Natural killer cell treated with Interleukin-12 subunit alpha and Interleukin-12 subunit beta and Interleukin-15 and Interleukin-18, amount 100 ng/mL, for 72 hours (primary cell): Measurements from ENCODE around the gene NOL3. TPM values are rescaled to one million over a fixed set of nuclear protein-coding genes. Genes with fewer than 3 reads are reported as not detected.
A peak's percentile ranks its signal among the peaks of the same experiment; 100 is the strongest.

Experiments
- ATAC-seq, 2 donors: fragments of 150-1000 bp; cut with Tn5 transposase in 1 of 2; sonication (Bioruptor Pico), chemical (Tn5 transposase) in 1 of 2; 2 replicates each; pipeline ENCODE4 v1.10.0; 2021
- DNase-seq: peaks from one replicate; pipeline ENCODE4 v3.0.0; 2022; ENCODE audit warnings: low spot score
- H3K27ac Mint-ChIP-seq, 2 donors: 1 replicate in 1 of 2; 2 replicates in 1 of 2; pipeline ENCODE4 v1.8.0; 2022; ENCODE audit warnings: mixed read lengths in 2 of 2, mild to moderate bottlenecking in 1 of 2, moderate library complexity in 1 of 2
- H3K27me3 Mint-ChIP-seq, 2 donors: 1 replicate in 1 of 2; 2 replicates in 1 of 2; pipeline ENCODE4 v1.8.0; 2022; ENCODE audit warnings: mixed read lengths in 2 of 2
- H3K36me3 Mint-ChIP-seq: one replicate; pipeline ENCODE4 v1.8.0; 2022; ENCODE audit warnings: mixed read lengths
- H3K4me1 Mint-ChIP-seq, 2 donors: 1 replicate in 1 of 2; 2 replicates in 1 of 2; pipeline ENCODE4 v1.8.0; 2022; ENCODE audit warnings: low read depth in 2 of 2, mixed read lengths in 2 of 2, mild to moderate bottlenecking in 1 of 2
- H3K4me3 Mint-ChIP-seq: one replicate; pipeline ENCODE4 v1.8.0; 2022; ENCODE audit warnings: mixed read lengths
- H3K9me3 Mint-ChIP-seq: 2 replicates; pipeline ENCODE4 v1.8.0; 2022; ENCODE audit warnings: mixed read lengths
- total RNA-seq, 2 donors: library from RNA; stranded (reverse); gene quantifications; one replicate each; pipeline ENCODE4 v1.2.3, GENCODE V29; 2022

The NOL3 gene
- total RNA-seq, 2 donors from 2014 or later: 10.5 to 20.1 TPM

DNA sequence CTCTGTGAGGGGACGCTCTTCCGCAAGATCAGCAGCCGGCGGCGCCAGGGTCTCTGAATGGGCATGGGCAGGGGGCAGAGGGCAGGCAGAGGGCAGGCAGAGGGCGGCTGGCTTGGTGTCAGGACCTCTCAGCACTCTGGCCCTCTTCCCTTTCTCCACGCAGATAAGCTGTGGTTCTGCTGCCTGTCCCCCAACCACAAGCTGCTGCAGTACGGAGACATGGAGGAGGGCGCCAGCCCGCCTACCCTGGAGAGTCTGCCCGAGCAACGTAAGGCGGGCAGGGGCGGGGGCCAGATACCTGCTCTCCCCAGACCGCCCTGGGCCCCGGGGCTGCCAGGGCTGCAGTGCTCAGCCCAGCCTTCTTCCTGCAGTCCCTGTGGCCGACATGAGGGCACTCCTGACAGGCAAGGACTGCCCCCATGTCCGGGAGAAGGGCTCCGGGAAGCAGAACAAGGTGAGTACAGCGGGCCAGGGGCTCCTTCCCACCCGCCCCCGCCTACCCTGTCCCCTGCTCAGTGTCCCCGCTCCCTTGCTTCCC is 32.7 kb downstream of the NOL3 start:
- Mint-ChIP-seq H3K4me1 (peaks cover 0 to 4% of the 10 kb centered on the region in 2 donors), H3K9me3 (no peaks in the 10 kb centered on the region), H3K4me3 (no peak overlapping the region)

DNA sequence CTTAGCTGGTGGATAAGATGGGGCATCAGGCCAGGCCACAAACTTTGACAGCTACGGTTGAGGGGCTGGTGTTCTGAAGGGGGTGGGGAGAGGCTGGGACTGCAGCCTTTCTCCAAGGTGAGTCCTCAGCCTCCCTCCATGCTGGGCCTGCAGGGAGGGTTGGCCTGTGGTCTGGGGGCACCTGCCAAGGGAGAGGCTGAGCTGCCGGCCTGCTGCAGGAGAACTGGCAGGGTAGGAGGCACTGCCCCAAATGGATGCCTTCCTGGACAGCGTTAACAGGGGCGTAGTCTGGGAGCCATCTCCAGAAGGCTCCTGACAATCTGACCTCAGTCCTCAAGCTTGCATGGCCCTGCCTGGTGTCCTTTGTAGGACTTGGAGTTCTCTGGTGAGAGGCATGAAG is 33.7 kb downstream of the NOL3 start:
- Mint-ChIP-seq H3K4me1 (peaks cover 0 to 4% of the 10 kb centered on the region in 2 donors), H3K27ac (no peak overlapping the region)
- ATAC-seq: no peak

More for the DNA sequence above, 32.7 kb downstream of the NOL3 start:
- H3K27me3 Mint-ChIP-seq: no peaks in the 10 kb centered on the region
- no peaks in the 10 kb centered on the region for H3K36me3 Mint-ChIP-seq
- no peak for ATAC-seq
- DNase-seq: no peak
- H3K27ac Mint-ChIP-seq: no peak overlapping the region

DNA sequence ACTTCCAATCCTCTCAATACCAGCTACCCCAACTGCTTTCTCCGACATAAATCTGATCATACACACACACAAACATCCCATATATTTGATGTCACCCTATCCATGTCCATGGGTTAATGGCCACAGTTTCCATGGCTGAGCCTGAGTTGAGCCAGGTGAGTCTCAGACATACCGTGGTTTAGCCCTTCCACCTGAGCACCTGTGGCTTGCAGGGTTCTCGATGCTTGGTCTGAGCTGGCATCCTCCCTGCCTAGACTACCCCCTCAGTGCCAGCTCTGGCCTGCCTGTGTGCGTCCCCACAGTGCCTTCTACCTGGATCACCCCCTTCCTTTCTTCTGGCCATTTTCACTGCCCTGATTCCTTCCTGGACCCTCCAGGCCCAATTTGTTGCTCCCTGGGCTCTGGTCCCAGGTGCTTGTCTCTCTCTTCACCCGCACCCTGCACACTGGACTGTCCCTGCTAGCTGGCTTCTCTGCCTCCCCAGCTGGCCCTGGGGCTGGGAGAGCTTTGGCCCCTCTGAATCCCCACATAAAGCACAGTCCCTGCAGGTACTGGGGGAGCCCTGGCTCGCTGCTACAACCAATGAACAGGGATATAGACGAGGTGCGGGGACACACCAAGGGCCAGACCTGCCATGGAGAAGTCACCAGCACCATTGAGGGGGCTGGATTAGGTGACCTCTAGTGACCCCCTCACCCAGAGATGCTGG is 35.9 kb downstream of the NOL3 start:
- Mint-ChIP-seq H3K4me1 (peaks cover 0 to 4% of the 10 kb centered on the region in 2 donors), H3K36me3 (no peaks in the 10 kb centered on the region), H3K4me3 (no peak overlapping the region), H3K27me3 (no peaks in the 10 kb centered on the region), H3K9me3 (no peaks in the 10 kb centered on the region), H3K27ac (no peak overlapping the region)
- no peak for ATAC-seq
- no peak for DNase-seq

More for the DNA sequence above, 33.7 kb downstream of the NOL3 start:
- H3K27me3 Mint-ChIP-seq: no peaks in the 10 kb centered on the region
- no peaks in the 10 kb centered on the region for H3K36me3 Mint-ChIP-seq
- no peak for DNase-seq
- no peaks in the 10 kb centered on the region for H3K9me3 Mint-ChIP-seq
- no peak overlapping the region for H3K4me3 Mint-ChIP-seq

DNA sequence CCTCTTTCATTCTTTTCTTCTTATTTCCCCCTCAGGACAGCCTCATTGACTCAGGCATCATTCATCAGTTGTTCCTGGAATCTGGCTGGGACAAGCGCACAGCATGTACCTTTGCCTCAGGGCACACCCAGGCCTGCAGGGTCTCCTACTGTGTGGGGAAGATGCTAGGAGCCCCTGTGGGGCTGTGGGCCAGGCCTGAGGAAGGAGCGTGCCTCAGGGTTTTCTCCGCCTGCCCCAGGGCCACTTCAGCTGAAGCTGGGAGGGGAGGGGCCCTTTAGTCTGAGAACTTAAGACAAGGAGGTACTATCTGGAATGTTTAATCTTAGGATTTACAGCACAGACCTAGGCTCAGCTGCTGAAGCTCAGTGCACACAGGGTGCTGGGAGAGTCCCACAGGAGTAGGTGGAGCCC is 36.5 kb downstream of the NOL3 start:
- H3K4me1 Mint-ChIP-seq: peaks cover 0 to 4% of the 10 kb centered on the region in 2 donors
- H3K27ac Mint-ChIP-seq: no peak overlapping the region
- no peaks in the 10 kb centered on the region for H3K27me3 Mint-ChIP-seq
- no peaks in the 10 kb centered on the region for H3K9me3 Mint-ChIP-seq
- ATAC-seq (no peak), DNase-seq (no peak)
- no peaks in the 10 kb centered on the region for H3K36me3 Mint-ChIP-seq
- no peak overlapping the region for H3K4me3 Mint-ChIP-seq

DNA sequence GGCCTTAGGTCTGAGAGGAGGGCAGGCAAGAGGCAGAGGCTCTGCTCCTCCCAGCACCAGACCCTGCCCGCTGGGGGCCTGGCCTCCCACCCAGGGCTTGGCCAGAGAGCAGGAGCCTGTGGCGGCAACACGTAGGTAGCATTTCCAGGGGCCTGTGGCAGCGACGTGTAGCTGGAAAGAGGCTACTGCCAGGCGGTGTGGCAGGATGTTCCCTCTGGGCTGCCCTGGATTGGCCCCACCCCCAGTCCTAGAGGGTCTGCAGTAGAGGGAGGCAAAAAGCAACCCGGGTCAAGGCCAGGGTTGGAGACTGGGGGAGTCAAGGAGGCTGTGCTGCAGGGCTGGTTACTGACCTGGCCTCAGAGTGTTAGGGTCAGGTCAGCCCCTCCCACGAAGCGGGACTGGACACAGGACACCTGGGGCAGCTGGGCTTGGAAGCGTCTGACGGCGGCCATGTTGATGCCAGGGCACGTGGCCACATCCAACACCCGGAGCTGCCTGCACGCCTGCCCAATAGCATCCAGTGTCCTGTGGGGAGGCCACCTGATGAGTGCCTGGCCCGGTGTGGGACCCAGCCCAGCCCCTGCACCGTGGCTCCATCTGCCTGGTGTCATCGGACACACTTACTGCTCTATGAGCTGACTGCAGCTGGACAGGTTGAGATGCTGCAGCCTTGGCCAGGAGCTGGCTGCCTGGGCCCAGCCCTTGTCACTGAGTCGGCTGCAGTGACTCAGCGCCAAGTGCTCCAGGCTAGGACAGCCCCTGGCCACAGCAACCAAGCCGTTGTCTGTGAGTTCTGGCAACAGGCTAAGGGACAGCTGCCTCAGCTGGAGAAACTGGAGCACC is 37.1 kb downstream of the NOL3 start:
- no peaks in the 10 kb centered on the region for H3K36me3 Mint-ChIP-seq
- no peaks in the 10 kb centered on the region for H3K9me3 Mint-ChIP-seq
- no peak for DNase-seq
- H3K27ac Mint-ChIP-seq: no peak overlapping the region
- H3K4me3 Mint-ChIP-seq: no peak overlapping the region
- no peak for ATAC-seq
- peaks cover 0 to 4% of the 10 kb centered on the region in 2 donors for H3K4me1 Mint-ChIP-seq
- H3K27me3 Mint-ChIP-seq: no peaks in the 10 kb centered on the region

DNA sequence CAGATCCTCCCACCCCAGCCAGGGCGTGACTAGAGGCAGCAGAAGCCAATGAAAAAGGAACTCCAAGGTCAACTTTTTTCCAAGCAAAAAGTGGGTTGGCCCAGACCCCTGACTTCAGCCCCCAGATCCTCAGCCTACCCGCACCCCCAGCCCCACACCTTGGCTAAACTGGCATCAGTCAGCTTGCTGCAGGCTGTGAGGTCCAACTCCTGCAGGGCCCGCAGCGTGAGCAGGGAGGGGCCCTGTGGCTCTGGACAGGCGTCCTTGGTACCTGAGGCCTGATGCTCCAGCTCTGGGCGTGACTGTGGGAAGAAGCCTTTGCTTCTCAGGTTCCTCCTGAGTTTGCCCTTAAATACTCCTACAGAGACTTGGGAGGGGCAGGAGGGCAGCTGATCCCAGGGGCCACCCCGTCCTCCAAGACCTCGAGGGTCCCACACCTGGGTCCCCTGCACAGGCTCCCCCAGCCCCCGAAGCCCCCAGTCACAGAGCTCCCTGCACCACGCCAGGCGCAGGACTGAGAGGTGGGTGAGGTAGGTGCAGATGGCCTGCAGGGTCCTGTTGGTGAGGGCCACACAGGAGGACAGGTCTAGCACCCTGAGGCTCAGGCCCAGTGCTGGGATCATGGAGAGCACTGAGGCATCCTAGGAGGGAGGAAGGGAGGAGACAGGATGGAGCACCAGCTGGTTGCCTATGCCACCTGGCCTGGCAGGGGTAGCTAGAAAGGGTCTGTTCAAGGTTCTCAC is 38.0 kb downstream of the NOL3 start:
- Mint-ChIP-seq H3K27me3 (no peaks in the 10 kb centered on the region), H3K4me3 (no peak overlapping the region), H3K4me1 (peaks cover 0 to 4% of the 10 kb centered on the region in 2 donors), H3K9me3 (no peaks in the 10 kb centered on the region), H3K27ac (no peak overlapping the region), H3K36me3 (no peaks in the 10 kb centered on the region)
- ATAC-seq (no peak), DNase-seq (no peak)

DNA sequence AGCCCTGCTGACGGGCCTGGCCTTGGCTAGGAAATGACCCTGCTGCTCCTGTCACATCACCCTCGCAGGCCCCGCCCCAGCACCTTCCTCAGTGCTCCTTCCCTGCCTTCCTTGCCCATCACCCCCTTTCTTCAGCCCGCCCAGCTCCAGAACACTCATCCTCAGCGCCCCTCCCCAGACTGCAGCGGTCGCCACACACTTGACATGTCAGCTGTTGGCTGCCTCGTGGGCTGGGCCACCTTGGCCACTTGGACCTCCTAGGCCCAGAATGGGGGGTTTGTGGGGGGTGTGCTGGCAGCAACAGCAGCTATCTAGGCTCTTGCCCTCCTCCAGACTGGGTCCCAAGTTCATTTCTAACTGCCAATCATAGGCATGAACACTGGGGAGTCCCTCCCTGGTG is 39.2 kb downstream of the NOL3 start:
- Mint-ChIP-seq H3K4me3 (no peak overlapping the region), H3K4me1 (peaks cover 0 to 4% of the 10 kb centered on the region in 2 donors), H3K9me3 (no peaks in the 10 kb centered on the region), H3K27me3 (no peaks in the 10 kb centered on the region), H3K36me3 (no peaks in the 10 kb centered on the region), H3K27ac (peak overlapping the region in 1 of 2 donors; percentile 31)
- ATAC-seq (no peak), DNase-seq (no peak)

DNA sequence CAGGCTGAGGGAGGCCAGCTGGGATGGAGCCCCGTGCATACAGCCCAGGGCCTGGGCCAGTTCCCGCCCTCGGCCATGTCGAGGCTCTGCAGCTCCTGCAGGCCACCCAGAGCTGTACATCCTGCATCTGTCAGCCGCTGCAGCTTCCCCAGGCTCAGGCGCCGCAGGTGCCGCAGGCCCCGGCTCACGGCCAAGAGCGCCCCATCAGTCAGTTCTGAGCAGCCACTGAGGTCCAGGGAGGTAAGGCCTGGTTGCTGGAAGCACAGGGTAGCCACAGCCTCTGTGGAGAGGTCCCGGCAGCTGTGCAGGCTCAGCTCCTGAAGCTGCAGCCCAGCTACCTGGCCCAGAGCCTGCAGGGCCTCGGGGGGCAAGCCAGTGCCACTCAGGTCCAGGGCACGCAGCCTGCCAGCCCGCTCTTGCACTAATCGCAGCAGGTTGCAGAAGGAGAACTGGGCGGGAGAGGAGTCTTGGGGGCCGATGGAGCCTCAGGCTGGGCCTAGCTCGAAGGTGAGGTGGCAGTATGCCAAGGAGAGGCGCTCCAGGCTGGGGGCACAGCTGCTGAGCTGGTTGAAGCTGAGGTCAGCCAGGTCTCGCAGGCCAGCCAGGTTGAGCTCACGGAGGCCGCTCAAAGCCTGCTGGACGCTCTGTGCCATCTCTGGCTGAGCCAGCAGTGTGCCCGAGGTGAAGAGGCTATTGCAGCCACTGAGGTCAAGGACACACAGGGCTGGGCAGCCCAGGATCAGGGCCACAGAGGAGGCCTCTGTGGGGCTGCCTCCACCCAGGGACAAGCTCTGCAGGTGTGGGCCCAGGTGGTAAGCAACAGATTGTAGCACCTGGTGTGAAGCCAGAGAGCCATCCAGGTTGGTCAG is 40.0 kb downstream of the NOL3 start:
- Mint-ChIP-seq H3K27me3 (no peaks in the 10 kb centered on the region), H3K27ac (no peak overlapping the region), H3K4me1 (peaks cover 0 to 4% of the 10 kb centered on the region in 2 donors), H3K36me3 (no peaks in the 10 kb centered on the region), H3K4me3 (no peak overlapping the region), H3K9me3 (no peaks in the 10 kb centered on the region)
- DNase-seq (no peak), ATAC-seq (no peak)

DNA sequence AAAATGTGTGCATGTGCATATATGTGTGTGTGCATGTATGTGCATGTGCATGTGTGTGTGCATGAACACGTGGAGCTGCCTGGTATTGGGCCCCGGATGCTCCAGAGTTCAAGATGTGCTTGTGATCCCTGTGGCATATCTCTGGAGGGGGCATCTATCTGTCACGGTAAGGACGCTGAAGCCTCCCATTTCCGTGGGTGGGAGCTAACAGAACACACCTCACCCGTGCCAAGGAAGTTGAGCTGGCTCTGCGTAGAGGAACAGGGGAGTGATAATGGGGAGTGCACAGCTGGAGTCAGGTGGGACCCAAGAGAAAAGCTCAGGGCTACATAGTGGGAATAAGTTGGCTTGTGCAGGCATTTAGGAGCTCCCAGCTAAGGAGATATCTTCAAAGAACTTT is 41.3 kb downstream of the NOL3 start:
- ATAC-seq (no peak), DNase-seq (no peak)
- Mint-ChIP-seq H3K9me3 (no peaks in the 10 kb centered on the region), H3K4me1 (peaks cover 3 to 6% of the 10 kb centered on the region in 2 donors), H3K36me3 (no peaks in the 10 kb centered on the region), H3K4me3 (no peak overlapping the region), H3K27me3 (no peaks in the 10 kb centered on the region), H3K27ac (no peak overlapping the region)

DNA sequence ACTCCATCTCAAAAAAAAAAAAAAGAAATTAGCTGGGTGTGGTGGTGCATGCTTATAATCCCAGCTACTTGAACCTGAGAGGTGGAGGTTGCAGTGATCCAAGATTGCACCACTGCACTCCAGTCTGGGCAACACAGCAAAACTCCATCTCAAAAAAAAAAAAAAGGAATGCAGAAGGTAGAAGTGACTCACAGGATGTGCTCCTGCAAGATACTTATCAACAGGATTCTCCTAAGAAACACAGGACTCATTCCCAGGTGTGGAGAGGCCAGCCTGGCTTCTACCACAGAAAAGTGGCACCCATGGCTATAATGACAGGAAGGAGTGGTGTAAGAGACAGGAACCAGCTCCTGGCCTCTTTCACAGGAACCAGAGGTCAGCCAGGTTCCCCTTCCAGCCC is 42.4 kb downstream of the NOL3 start:
- no peaks in the 10 kb centered on the region for H3K9me3 Mint-ChIP-seq
- ATAC-seq (no peak), DNase-seq (no peak)
- H3K36me3 Mint-ChIP-seq: no peaks in the 10 kb centered on the region
- no peaks in the 10 kb centered on the region for H3K27me3 Mint-ChIP-seq
- H3K4me1 Mint-ChIP-seq: peaks cover 3 to 6% of the 10 kb centered on the region in 2 donors
- H3K4me3 Mint-ChIP-seq: no peak overlapping the region
- H3K27ac Mint-ChIP-seq: no peak overlapping the region

DNA sequence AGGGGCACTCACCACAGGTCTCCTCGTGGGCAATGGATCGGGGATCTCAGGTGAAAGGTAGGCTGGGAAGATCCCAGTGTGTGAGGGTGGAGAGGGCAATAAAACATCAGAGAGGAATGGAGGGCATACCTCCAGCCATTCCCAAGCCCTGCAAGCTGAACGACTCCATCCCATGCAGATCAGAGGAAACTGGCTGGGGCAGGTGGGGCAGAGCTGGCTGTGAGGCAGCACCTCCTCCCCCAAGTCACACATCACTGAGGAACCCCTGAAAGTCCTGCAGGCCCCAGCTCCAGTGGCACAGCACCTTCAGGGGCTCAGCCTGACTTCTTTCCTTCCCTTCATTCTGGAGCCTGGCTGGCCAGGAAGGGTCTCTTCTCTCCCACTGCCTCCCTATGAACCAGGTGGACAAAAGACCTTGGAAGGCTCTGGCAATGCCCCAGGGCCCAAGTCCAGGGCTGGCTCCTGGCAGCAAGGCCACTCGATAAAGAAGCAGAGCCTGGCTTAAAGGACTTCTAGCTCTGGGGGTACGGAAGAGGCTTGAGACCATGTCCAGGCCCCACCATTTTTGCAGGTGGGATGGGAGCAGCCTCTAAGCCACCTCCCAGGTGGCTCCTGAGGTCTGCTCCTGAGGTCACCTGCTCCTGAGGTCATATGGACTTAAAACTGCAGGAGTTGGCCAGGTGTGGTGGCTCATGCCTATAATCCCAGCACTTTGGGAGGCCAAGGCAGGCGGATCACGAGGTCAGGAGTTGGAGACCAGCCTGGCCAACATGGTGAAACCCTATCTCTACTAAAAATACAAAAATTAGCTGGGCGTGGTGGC is 43.1 kb downstream of the NOL3 start:
- Mint-ChIP-seq H3K27ac (no peak overlapping the region), H3K4me1 (peaks cover 3 to 6% of the 10 kb centered on the region in 2 donors), H3K36me3 (no peaks in the 10 kb centered on the region), H3K27me3 (no peaks in the 10 kb centered on the region), H3K4me3 (no peak overlapping the region), H3K9me3 (no peaks in the 10 kb centered on the region)
- no peak for DNase-seq
- ATAC-seq: no peak

DNA sequence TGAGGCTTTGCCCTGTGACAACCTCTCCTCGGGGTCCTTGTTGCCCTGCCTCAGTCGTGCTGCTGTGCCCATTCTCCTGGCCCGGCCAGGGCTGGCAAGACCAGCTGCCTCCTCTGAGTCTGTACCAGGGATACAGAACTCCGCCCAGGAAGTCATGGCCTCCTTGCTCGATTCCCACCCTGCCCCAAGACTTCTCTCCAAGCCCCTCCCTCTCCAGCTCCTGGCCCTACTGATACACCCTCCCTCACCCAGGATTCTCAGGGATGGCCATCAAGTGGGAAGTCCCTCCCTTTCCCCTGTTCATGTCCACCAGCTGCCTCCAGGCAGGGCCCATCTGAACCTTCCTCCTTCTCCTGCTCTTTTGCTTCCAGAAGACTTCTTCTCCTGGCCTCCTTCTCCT is 45.4 kb downstream of the NOL3 start:
- peak overlapping the region in 1 of 2 donors; percentile 40 for H3K27ac Mint-ChIP-seq
- no peak for DNase-seq
- H3K36me3 Mint-ChIP-seq: no peaks in the 10 kb centered on the region
- no peaks in the 10 kb centered on the region for H3K27me3 Mint-ChIP-seq
- peaks cover 3 to 6% of the 10 kb centered on the region in 2 donors for H3K4me1 Mint-ChIP-seq
- ATAC-seq: no peak
- H3K4me3 Mint-ChIP-seq: no peak overlapping the region
- no peaks in the 10 kb centered on the region for H3K9me3 Mint-ChIP-seq
